Astrocyte (in vitro differentiated cells and primary cell): Measurements from ENCODE around the gene SH3BP2.

Experiments
- EZH2 ChIP-seq: IDR thresholded peaks from 2 replicates; pipeline ENCODE4 v1.6.1; 2012; ENCODE audit warnings: mild to moderate bottlenecking, low read length, inconsistent platforms; ENCODE audit not compliant: insufficient read depth
- TF ChIP-seq, protein P1 (sequence below): IDR thresholded peaks from 2 replicates; pipeline ENCODE4 v1.5.1; 2011; ENCODE audit warnings: low read depth, mild to moderate bottlenecking, inconsistent platforms, low read length, moderate library complexity; ENCODE audit not compliant: insufficient read depth

DNA sequence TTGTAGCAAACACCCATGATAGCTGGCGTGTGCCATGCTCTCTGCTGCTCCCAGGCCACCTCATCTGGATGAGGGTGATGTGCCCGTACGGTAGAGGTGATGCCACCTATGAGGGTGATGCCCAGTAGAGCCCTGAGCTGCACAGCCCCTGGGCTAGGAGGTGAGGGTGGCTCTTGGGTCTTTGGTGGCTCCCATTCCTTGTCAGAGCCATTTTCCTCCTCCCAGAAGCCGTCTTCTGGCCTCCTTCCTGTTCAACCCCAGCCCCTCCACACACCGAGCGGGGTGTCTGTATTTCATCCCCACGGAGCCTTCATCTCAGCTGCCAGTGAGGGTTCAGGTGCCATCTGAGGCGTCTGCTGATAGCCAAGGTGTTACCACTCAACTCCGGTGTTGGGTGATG, 24.8 kb upstream of the SH3BP2 start:
- TF ChIP-seq, protein P1, sequence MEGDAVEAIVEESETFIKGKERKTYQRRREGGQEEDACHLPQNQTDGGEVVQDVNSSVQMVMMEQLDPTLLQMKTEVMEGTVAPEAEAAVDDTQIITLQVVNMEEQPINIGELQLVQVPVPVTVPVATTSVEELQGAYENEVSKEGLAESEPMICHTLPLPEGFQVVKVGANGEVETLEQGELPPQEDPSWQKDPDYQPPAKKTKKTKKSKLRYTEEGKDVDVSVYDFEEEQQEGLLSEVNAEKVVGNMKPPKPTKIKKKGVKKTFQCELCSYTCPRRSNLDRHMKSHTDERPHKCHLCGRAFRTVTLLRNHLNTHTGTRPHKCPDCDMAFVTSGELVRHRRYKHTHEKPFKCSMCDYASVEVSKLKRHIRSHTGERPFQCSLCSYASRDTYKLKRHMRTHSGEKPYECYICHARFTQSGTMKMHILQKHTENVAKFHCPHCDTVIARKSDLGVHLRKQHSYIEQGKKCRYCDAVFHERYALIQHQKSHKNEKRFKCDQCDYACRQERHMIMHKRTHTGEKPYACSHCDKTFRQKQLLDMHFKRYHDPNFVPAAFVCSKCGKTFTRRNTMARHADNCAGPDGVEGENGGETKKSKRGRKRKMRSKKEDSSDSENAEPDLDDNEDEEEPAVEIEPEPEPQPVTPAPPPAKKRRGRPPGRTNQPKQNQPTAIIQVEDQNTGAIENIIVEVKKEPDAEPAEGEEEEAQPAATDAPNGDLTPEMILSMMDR, result no peak
- no peak for TF ChIP-seq EZH2
